Sigmoid colon (tissue), 7 donors: ENCODE data around the gene UPK3A. TPM values are rescaled to one million over a fixed set of nuclear protein-coding genes. Genes with fewer than 3 reads are reported as not detected.
A peak's percentile ranks its signal among the peaks of the same experiment; 100 is the strongest.

ENCODE experiments used
- DNase-seq: peaks from one replicate; pipeline ENCODE4 v3.0.0-alpha.2; 2019
- H3K27ac ChIP-seq, 4 donors: fragments of 200-600 bp; sonication (generic); one replicate each; pipeline ENCODE4 v1.5.1; 2016 to 2019; ENCODE audit warnings: mild to moderate bottlenecking in 1 of 4
- H3K27me3 ChIP-seq, 3 donors: fragments of 200-600 bp; sonication (generic); one replicate each; pipeline ENCODE4 v1.5.1; 2019; ENCODE audit warnings: mild to moderate bottlenecking in 1 of 3
- H3K36me3 ChIP-seq, 4 donors: fragments of 200-600 bp; sonication (generic); one replicate each; pipeline ENCODE4 v1.5.1; 2016 to 2019
- H3K4me1 ChIP-seq, 4 donors: fragments of 200-600 bp; sonication (generic); one replicate each; pipeline ENCODE4 v1.5.1; 2017 to 2019
- H3K4me3 ChIP-seq, 4 donors: fragments of 200-600 bp; sonication (generic); one replicate each; pipeline ENCODE4 v1.5.1; 2017 to 2019; ENCODE audit warnings: mild to moderate bottlenecking in 2 of 4, moderate library complexity in 1 of 4
- H3K9me3 ChIP-seq, 4 donors: fragments of 200-600 bp in 3 of 4; sonication (generic) in 3 of 4; one replicate each; pipeline versions ENCODE4 v1.5.1 to v1.6.1; 2013 to 2019
- CTCF ChIP-seq, 4 experiments: fragments of 450-650 bp in 3 of 4; fragments of 200-600 bp in 1 of 4; IDR thresholded peaks; one replicate each; pipeline ENCODE4 v1.5.1; 2016 to 2019; ENCODE audit warnings: antibody characterized with exemption in 4 of 4, mild to moderate bottlenecking in 3 of 4, moderate library complexity in 2 of 4
- EP300 ChIP-seq, 4 donors: sonication (generic); formaldehyde crosslinking; IDR thresholded peaks; one replicate each; pipeline ENCODE4 v1.6.1; 2017; ENCODE audit warnings: antibody characterized with exemption in 4 of 4
- POLR2A ChIP-seq, 2 donors: fragments of 450-650 bp; IDR thresholded peaks; one replicate each; pipeline ENCODE4 v1.6.1; 2016; ENCODE audit warnings: antibody characterized with exemption in 2 of 2, mild to moderate bottlenecking in 2 of 2, moderate library complexity in 2 of 2
- POLR2AphosphoS5 ChIP-seq, 4 donors: sonication (generic); formaldehyde crosslinking; IDR thresholded peaks; one replicate each; pipeline ENCODE4 v1.6.1; 2017; ENCODE audit warnings: antibody characterized with exemption in 4 of 4
- WGBS, 2 donors: extraction: QIAGEN DNeasy Blood & Tissue Kit; methylation state at CpG; one replicate each; pipeline ENCODE4 v1.1.7; 2013; 5-methylcytosine and 5-hydroxymethylcytosine counted together
- intact Hi-C: fragments of 100-400 bp; cut with DNase I; formaldehyde crosslinking; loops from one replicate; pipeline ENCODE4 v1.15.1; 2023
- polyA plus RNA-seq, 3 donors: library from polyadenylated mRNA; stranded (reverse); fragments of 200-250 nt; gene quantifications; one replicate each; pipeline ENCODE4 v1.2.3, GENCODE V29; 2013
- total RNA-seq, 4 donors: library from RNA; depleted of rRNA; stranded (reverse); fragments of >200 nt; gene quantifications; one replicate each; pipeline ENCODE4 v1.1.0, GENCODE V29; 2016
- donor health status: healthy with polysubstance abuse.
- donor health status: Bipolar disorder and iron deficiency.
- donor health status: healthy.

Gene UPK3A
- total and polyA plus RNA-seq, 7 donors, result 0.98 TPM; not detected in 6

GRCh38 chr22:45281010-45281409 lies 3.7 kb upstream of the UPK3A start:
- no peak for DNase-seq

DNA sequence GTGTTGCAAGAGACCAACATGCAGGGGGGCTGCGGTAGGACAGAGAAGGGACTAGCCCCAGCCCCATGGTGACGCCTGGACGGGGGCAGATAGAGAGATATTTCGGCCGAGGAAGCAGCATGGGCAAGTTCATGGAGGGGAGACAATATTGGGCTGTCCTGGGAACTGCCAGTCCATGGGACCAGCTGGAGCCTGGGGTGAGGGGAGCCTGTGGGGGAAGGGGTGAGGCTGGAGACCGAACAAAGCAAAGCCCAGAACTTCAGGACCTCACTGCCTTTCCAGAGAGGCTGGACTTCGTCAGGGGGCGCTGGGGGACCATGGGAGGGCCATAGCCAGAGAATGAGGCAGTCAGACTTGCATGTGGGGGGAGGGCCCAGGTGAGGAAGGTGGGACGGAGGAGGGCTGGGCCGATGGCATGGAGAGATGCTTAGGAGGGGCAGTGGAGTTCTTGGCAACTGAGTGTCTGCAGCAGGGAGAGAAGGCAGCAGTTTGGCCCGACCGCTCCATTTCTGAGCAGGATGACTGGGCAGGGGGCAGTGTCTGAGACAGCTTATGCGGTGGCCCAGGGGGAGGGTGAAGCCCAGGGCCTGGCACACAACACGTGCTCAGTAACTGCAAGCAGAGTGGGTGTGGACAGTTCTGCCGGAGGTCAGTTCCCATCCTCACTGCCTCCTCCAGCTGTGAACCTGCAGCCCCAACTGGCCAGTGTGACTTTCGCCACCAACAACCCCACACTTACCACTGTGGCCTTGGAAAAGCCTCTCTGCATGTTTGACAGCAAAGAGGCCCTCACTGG lies 712 bp downstream of the UPK3A start:
- Histone ChIP-seq H3K36me3 (no peaks in the 10 kb centered on the region), H3K4me1 (peaks cover 0 to 13% (median 11%) of the 10 kb centered on the region in 4 donors), H3K27ac (no peak overlapping the region), H3K4me3 (peak overlapping the region in 2 of 4 donors; percentile 36 to 38), H3K9me3 (no peaks in the 10 kb centered on the region), H3K27me3 (peaks cover 8 to 45% (median 8%) of the 10 kb centered on the region in 3 donors)
- no peak for TF ChIP-seq CTCF (IDR thresholded peaks at IDR 0.05)
- TF ChIP-seq POLR2A (IDR thresholded peaks at IDR 0.05), result no peak
- TF ChIP-seq POLR2AphosphoS5 (IDR thresholded peaks at IDR 0.05), result no peak
- no peak for TF ChIP-seq EP300 (IDR thresholded peaks at IDR 0.05)
- intact Hi-C loops, result no loop called here
- 69 to 78% methylated on average over 16 of the region's 16 CpGs for WGBS, 2 donors
- no peak for DNase-seq

More at GRCh38 chr22:45281010-45281409, 3.7 kb upstream of the UPK3A start:
- WGBS, 2 donors, result 65 to 71% methylated on average over 3 of the region's 3 CpGs
- intact Hi-C loops, result no loop called here
- Histone ChIP-seq H3K27me3 (peaks cover 4 to 29% (median 8%) of the 10 kb centered on the region in 3 donors), H3K9me3 (no peaks in the 10 kb centered on the region), H3K36me3 (no peaks in the 10 kb centered on the region), H3K4me3 (no peak overlapping the region), H3K4me1 (peaks cover 0 to 27% (median 16%) of the 10 kb centered on the region in 4 donors), H3K27ac (no peak overlapping the region)
- no peak for TF ChIP-seq CTCF (IDR thresholded peaks at IDR 0.05)
- TF ChIP-seq POLR2AphosphoS5 (IDR thresholded peaks at IDR 0.05), result no peak
- no peak for TF ChIP-seq EP300 (IDR thresholded peaks at IDR 0.05)
- no peak for TF ChIP-seq POLR2A (IDR thresholded peaks at IDR 0.05)

DNA sequence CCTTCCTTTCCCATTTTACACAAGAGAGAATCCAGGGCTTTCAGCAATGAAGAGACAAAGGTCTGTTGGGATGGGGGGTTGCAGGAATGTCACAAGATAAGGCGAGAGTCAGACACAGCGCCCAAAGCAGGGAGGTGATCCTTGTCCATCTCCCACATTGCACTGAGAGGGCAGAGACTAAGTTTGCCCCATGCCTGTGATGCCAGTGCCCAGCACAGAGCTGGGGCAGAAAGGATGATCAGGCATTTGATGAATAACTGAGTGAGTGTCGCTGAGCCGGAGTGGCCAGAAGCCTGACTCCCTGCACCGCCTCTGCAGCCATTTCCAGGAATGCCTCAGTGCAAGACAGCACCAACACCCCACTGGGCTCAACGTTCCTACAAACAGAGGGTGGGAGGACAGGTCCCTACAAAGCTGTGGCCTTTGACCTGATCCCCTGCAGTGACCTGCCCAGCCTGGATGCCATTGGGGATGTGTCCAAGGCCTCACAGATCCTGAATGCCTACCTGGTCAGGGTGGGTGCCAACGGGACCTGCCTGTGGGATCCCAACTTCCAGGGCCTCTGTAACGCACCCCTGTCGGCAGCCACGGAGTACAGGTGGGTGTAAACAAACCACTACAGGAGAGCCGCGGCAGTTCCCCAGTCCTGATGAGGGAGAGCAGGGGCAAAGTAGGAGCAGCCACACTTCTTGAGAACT lies 2.3 kb downstream of the UPK3A start:
- no peak for TF ChIP-seq CTCF (IDR thresholded peaks at IDR 0.05)
- no peak for TF ChIP-seq POLR2AphosphoS5 (IDR thresholded peaks at IDR 0.05)
- no peak for TF ChIP-seq POLR2A (IDR thresholded peaks at IDR 0.05)
- no peaks in the 10 kb centered on the region for H3K36me3 ChIP-seq
- H3K4me1 ChIP-seq, result peaks cover 0 to 13% (median 11%) of the 10 kb centered on the region in 4 donors
- no peak overlapping the region for H3K4me3 ChIP-seq
- DNase-seq, result no peak
- intact Hi-C loops, result no loop called here
- H3K9me3 ChIP-seq, result no peaks in the 10 kb centered on the region
- peaks cover 8 to 42% (median 8%) of the 10 kb centered on the region in 3 donors for H3K27me3 ChIP-seq
- H3K27ac ChIP-seq, result no peak overlapping the region
- 83 to 84% methylated on average over 12 of the region's 12 CpGs for WGBS, 2 donors

DNA sequence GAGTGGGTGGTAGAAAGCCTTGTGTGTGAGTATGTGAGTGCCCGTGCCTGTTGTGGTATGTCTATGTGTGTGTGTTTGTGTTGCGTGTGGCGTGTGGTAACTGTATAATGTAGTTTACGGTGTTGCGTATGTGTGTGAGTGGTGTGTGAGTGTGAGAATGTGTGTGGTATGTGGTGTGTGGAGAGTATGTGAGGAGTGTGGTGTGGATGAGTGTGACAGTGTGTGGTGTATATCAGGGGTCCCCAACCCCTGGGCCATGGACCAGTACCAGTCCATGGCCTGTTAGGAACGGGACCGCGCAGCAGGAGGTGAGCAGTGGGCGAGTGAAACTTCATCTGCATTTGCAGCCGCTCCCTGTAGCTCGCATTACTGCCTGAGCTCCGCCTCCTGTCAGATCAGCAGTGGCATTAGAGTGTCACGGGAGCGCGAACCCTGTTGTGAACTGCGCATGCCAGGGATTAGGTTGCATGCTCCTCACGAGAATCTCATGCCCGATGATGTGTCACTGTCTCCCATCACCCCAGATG lies 5.7 kb downstream of the UPK3A start:
- WGBS, 2 donors, result 34 to 61% methylated on average over 18 of the region's 18 CpGs
- Histone ChIP-seq H3K27ac (no peak overlapping the region), H3K27me3 (peaks cover 0 to 17% (median 3%) of the 10 kb centered on the region in 3 donors), H3K9me3 (no peaks in the 10 kb centered on the region), H3K4me3 (no peak overlapping the region), H3K36me3 (no peaks in the 10 kb centered on the region), H3K4me1 (no peaks in the 10 kb centered on the region)
- TF ChIP-seq CTCF (IDR thresholded peaks at IDR 0.05) (no peak), POLR2A (IDR thresholded peaks at IDR 0.05) (no peak), EP300 (IDR thresholded peaks at IDR 0.05) (no peak)
- intact Hi-C loops, result no loop called here
- no peak for DNase-seq
